GM12891 (cell line): ENCODE results near the gene KCNMB2.

Experiments
- POLR2A ChIP-seq: IDR thresholded peaks from 2 replicates; pipeline ENCODE4 v1.6.1; 2011; ENCODE audit warnings: low read depth, low read length, control low read depth
- POLR2AphosphoS5 ChIP-seq: IDR thresholded peaks from 2 replicates; pipeline ENCODE4 v1.6.1; 2011; ENCODE audit warnings: low read depth, low read length, control low read depth
- POU2F2 ChIP-seq: IDR thresholded peaks from 2 replicates; pipeline ENCODE4 v1.6.1; 2011; ENCODE audit warnings: low read depth, mild to moderate bottlenecking, control low read depth, low read length, moderate library complexity
- SPI1 ChIP-seq: IDR thresholded peaks from 2 replicates; pipeline ENCODE4 v1.6.1; 2011; ENCODE audit warnings: low read depth, low read length, control low read depth
- TAF1 ChIP-seq: IDR thresholded peaks from 2 replicates; pipeline ENCODE4 v1.6.1; 2011; ENCODE audit warnings: low read depth, low read length, control low read depth

DNA sequence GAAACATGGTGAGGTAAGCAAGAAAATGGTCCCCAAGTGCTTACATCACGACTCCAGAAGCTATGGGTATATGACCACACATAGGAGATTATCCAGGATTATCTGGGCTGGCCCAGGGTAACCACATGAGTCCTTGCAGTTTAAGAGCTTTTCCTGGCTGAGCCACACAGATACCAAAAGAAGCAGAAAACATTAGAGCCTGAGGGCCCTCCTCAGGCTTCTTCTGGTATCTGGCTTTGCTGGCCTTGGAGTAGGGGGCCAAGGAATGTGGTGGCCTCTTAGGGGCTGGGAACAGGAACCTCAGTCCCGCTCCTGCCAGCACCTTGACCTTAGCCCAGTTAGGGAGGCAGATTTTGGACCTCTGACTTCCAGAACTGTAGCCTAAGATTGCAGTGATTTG, 259.1 kb downstream of the KCNMB2 start:
- TF ChIP-seq POLR2A (no peak), POLR2AphosphoS5 (no peak), TAF1 (no peak), SPI1 (no peak), POU2F2 (no peak)
